HG03103 (cell line): ENCODE results near the gene ANKRD13D.

Experiments used
- ATAC-seq: cut with Tn5 transposase; IDR thresholded peaks from one replicate; pipeline ENCODE4 v1.9.1; 2021; ENCODE audit warnings: low read depth; ENCODE audit not compliant: unreplicated experiment

Gene ANKRD13D

GRCh38 chr11:67349928-67350465, 60.9 kb downstream of the ANKRD13D start:
- ATAC-seq, result no peak

- no peak for ATAC-seq
Measured at GRCh38 chr11:67351275-67352005, 62.3 kb downstream of the ANKRD13D start.
